GM18868 (cell line): ENCODE data around the gene CDH19.

ENCODE experiments used
- ATAC-seq: cut with Tn5 transposase; IDR thresholded peaks from one replicate; pipeline ENCODE4 v1.9.1; 2021; ENCODE audit warnings: mild to moderate bottlenecking, moderate library complexity; ENCODE audit not compliant: unreplicated experiment

The CDH19 gene, protein sequence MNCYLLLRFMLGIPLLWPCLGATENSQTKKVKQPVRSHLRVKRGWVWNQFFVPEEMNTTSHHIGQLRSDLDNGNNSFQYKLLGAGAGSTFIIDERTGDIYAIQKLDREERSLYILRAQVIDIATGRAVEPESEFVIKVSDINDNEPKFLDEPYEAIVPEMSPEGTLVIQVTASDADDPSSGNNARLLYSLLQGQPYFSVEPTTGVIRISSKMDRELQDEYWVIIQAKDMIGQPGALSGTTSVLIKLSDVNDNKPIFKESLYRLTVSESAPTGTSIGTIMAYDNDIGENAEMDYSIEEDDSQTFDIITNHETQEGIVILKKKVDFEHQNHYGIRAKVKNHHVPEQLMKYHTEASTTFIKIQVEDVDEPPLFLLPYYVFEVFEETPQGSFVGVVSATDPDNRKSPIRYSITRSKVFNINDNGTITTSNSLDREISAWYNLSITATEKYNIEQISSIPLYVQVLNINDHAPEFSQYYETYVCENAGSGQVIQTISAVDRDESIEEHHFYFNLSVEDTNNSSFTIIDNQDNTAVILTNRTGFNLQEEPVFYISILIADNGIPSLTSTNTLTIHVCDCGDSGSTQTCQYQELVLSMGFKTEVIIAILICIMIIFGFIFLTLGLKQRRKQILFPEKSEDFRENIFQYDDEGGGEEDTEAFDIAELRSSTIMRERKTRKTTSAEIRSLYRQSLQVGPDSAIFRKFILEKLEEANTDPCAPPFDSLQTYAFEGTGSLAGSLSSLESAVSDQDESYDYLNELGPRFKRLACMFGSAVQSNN

DNA sequence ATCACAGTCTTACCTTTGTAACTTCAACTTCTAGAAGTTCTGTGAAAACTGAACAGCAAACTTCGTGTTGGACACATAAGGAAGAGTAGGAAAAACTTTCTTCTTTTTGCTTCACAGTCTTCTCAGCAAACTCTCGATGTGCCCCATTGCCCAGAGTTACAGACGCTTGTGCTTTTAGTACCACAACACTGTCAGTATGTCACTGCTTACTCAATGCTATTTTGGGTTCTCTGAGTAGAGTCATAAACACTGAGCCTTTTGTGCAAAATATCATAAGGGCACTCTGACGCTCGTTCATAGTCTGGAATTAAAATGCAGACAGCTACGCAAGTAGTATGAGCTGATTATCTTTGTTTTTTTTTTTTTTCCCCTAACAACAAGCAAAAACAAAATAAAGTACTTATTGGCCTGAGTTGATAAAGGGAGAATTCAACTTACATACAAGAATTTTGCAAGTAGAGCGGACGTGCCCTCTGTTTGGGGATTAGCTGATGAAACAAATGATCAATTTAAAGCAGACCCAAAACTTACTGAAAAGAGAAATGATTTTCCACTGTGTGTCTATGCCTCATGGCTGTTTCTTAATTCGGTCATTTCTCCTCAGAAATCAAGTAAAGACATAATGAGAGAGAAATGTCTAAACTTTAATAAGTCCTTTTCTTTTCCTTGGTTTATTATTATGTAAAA, at the start of gene CDH19:
TSS of gene CDH19 (minus strand) at position 150 of the 687 bp plus-strand sequence. CDS start 31,886 bp downstream, outside the sequence.
- ATAC-seq: no peak

DNA sequence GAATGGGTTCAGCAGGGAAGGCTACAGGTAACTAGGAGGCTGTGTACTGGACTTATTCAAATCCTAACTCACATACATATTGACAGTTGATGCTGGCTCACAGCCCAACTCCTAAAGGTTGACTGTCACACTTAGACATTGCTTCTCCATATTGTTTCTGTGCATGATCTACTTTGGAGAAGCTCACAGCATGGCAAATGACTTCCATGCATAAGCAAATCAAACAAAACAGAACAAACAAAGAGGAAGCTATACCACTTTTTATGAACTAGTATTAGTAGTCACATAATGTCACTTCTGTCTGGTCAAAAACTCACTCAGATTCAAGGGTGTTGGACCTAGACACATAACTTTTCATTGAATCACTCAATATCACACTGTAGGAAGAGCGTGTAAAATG, 43.8 kb upstream of the CDH19 start:
- ATAC-seq: no peak

DNA sequence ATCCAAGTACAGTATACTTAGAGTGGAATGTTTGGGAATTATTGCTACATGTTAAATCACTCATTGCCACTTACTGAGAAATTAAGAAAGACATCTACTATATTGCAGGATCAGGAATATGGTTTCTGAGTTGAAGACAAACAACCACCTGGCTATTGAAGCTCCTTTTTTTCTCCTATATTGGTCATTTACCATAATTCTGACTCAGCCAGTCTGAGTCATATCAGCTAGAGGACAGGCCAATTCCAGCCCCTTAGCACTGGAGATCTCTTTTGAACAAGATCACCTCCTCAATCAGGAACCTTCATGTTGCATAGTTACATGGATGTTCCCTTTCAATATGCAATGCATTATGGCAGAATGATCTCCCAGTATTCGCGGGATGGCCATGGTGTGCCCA, 42.7 kb upstream of the CDH19 start:
- ATAC-seq: no peak

DNA sequence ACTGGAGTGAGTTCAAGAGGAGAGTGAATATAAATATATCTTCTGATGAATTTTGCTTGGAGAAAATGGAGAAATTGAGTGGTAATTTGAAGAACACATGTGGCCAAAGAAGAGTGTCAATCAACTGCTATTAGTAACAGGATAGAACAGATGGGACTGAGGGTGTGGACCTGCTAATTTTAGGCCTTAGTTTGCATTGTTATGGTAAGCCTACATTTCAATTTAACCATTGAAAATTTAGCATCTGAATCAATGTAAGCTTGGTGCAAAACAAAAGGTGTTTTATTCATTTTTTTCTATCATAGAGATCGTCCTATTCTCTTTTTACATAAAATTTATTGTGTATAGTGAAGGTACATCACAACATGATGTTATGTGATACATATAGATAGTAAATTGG, 42.1 kb upstream of the CDH19 start:
- no peak for ATAC-seq

DNA sequence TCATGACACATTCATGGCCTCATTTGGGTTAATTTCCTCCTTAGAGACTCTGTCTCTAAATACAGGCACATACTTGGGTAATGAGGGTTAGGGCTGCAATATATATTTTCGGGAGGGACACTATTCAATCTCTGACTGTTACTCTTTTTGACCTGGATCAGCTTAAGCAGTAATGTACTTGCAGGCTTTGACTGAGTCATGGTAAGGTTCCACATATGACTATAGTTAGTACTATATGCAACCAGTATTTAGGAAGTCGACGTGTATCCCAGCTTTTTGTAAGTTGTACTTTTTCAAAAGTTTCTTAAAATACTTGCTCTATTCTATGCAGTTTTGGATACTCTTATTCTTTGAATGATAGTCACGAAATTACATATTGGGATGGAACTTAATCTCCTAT, 37.2 kb upstream of the CDH19 start:
- ATAC-seq: no peak

DNA sequence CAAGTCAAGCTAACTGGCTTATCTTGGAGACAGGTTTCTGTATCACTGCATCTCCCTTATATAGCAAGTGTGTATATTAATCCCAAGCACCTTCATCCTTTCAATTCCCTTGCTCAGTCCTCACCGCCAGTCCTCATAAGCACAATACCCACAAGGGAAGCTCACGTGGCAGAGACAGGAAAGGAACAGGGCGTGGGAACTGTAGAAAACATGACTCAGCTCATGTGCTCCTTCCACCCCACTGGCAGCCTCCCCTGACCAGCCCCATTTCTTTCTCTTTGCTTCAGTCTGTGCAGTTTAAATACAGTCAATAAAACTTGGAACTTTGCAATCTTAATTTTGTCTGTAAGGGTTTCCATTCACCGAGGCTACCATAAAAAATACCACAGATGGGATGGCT, 36.5 kb upstream of the CDH19 start:
- no peak for ATAC-seq

DNA sequence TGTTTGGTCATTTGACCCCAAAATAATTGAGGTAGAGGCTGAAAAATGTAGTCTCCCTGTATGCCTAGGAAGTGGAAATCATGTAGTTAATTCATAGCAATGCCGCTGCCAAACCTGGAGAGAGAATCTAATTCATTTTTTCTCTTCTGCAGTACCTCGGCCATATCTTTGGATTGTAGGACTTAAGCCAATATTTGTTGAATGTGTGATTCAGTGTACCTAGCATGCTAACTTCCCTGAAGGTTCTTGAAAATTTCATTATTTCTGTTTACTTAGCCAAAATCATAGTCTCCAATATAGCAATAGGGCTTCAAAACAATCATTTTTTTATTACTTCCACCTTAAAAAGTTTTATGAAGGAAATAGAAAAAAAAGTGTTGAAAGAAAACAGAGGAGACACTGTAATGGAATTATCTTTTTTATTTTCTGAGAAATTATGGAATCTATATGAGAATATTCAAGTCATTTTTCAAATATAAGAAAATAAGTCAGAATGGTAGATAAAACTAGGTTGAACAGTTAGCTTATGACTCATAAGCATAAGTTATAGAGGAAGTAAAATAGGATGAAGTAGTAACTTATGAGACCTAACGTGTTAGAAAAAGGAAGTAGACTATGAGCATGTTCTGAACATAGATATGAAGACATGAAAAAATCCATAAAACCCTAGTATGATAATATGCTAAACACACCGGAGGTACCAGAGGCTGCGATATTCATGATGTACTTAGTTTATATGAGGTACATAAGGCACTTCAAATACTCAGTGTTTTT, 35.2 kb upstream of the CDH19 start:
- ATAC-seq: no peak

DNA sequence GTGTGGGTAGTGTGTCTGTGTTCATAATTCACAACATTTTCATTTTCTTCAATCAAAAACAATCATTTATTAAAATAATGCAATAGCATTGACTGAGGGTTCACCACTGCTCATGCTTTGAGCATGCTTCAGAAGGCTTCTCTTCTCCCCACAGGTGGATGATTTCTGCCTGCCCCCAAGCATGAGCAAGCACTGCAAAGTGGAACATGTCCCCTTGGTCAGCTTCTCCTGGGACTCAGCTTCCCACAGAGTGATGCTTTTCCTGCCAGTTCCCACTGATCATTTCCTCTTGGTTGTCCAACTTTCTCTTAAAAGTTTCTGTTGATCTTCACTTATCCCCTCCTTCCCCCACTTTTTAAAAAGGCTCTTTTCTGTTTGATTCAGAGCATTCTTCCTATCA, 31.5 kb upstream of the CDH19 start:
- no peak for ATAC-seq

DNA sequence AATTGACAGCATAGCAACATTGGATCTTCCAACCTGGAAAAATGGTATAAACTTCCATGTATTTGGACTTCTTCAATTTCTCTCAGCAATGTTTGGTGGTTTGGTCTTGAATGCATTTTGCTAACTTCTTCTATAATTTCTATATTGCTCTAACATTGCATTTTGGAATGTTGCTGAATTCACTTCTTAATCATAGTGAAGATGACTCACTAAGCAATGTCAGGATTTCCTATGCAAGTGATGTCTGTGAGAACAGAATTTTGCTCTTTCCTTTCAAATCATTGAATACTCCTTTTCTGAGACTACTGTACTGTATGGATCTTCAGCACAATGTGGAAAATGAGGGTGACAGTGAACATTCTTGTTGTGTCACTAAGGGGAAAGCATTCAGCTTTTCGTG, 28.9 kb upstream of the CDH19 start:
- ATAC-seq: no peak

DNA sequence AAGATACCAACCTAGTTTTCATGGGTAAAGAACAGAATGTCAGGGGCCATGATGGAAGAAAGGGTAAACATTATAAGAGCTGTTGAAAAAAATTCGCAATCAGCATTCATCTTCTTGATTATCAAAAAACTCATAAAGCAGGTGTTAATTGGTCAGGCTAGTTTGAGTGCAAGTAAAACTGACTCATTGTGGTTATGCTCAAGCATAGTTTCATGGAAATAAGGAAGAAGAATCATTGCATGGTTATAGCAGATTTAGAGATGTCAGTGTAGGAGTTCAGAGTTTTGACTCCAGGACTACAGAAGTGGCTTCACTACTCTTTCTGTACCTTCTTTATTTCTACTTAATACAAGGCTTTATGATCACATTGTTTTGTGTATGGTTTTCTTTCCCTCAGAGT, 26.9 kb upstream of the CDH19 start:
- no peak for ATAC-seq

DNA sequence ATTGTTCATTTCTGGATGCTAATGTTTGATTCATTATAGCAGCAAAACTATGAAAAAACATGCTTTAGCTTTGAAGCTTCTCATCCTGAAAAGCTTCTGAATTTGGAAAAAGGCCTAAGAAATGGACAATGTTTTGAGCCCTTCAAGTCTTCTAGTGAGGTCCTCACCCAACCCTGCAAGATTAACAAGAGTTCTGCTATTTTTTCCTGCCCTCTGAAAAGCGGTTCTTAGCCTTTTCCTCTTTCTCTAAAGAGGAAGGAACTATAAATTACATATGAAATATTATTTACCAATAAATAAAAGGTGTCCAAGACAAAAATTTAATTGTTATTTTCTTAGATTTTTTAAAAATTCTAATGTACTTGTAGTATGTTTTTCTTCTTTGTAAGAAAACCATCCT, 19.9 kb upstream of the CDH19 start:
- no peak for ATAC-seq

DNA sequence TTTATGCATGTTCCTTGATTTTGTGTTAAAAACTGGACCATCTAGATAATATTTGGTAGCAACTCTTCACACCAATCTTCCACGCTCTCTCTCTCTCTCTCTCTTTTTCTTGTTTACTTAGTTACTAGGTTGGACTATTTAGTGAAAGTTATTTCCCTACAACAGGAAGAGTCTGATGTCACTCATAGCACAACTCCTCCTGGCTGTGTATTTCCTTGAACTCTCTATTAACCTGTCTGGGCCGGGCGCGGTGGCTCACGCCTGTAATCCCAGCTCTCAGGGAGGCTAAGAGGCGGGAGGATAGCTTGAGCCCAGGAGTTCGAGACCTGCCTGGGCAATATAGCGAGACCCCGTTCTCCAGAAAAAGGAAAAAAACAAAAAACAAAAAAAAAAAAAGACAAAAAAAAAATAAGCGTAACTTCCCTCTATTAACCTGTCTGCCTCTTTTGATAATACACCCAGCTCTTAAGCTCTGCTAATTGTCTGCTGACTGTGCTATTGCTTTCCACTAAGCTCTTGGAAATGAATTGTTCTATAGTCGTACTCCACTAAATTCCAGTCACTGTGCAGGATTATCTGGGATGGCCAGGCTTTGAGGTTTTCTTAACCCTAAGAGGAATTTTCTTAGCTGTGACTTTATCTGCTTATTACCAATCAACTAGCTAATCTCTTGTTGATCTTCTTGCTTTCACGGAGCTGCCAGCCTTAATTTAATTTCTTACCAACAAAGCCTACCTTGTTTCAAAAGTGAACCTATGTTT, 18.1 kb upstream of the CDH19 start:
- ATAC-seq: no peak

DNA sequence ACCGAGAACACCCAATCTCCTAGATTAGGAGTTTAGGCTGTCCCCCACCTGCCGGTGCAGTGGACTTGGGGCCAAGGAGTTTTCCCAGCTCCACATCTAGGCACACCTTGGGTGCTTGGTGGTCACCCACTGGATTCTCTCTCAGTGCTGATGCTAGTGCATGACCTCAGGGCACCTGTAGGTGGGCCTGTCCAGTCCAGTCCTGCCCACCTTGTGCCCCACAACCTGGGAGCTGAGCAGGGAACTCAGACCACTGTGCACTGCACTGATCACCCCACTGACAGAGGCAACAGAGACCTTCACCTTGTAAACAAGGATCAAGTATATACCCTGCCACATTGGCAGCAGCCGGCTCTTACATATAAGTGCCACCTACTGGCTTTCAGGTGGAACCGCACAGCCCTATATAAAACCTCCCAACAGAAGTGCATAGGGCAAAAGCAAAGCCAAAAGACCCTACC, 12.7 kb upstream of the CDH19 start:
- peak; percentile 91 for ATAC-seq

DNA sequence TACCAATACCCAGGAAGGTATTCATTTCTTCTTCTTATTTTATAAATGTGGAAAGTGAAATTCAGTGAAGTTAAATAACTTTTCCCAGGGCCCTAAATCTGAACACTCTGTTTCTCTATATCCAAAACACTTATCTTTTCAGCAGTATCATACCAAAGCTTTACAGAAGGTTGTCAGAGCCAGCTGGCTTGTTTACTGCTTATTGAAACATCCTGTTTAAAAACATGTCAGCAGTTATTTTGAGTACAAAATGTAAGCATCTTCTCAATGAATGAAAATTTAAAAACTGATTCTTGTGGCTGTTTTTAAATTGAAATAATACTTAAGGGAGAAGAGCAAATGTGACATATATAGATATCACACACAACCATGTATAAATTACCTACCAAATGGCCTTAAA, 11.3 kb upstream of the CDH19 start:
- ATAC-seq: no peak

DNA sequence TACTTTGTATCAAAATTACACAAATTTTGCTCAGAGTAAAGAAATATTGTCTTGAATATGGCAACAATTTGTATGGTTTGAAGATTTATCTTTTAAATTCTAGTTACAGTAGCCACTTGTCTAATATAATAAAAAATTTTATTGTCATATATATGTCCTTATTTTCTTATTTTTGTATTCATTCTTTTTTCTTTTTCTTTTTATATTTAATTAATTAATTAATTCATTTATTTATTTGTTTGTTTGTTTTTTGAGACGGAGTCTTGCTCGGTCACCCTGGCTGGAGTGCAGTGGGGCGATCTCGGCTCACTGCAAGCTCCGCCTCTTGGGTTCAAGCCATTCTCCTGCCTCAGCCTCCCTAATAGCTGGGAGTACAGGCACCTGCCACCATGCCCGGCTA, 3.7 kb upstream of the CDH19 start:
- ATAC-seq: no peak

DNA sequence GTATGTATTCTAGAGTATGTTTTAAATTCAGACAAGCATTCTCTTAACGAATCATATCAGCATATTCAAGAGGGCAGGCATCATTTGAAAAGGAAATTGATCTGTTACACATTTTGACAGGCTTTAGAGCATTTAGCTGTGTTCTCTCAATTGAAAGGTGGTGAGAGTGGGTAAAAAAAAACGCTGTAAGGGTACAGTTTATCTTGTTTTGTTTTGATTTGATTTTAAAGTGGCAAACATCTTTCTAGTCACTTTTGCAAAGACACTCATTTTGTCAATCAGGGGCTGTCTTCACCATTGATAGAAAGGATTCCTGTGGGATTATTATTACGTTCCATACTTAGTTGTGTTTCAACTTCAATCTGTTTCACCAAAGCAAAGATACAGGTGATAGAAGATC, 2.2 kb downstream of the CDH19 start:
- no peak for ATAC-seq

DNA sequence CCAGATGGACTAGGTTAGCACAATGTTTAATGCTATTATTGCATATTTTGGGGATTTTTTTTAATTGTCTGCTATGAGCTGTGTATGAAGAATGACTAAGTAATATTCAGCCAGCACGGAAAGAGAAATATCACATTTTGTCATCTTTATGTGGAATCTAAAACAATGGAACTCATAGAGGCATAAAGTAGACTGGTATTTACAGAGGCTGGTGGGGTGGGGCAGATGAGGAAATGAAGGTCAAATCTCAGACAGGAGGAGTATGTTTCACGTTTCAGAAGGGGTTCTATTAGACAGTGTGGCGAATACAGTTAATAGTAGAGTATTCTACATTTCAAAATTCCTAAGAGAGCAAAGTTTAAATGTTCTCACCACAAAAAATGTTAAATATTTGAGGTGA, 4.7 kb downstream of the CDH19 start:
- no peak for ATAC-seq

DNA sequence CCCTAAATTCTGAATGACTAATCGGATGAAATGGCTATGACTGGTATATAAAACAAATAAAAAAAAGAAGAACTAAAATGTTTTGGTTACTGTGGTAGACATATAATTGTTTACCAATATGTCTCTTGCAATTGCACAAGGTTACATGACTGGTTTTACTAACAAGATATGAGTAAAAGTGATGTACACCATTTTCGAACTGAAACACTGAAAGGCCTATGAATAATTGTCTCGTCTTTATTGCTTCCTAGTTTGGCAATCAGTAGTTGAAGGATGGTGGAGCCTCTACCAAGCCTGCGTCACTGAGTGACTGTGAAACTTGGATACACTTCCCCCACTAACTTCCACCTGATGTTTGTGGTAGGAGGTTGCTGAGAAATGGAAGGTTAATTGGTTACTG, 16.5 kb downstream of the CDH19 start:
- no peak for ATAC-seq

DNA sequence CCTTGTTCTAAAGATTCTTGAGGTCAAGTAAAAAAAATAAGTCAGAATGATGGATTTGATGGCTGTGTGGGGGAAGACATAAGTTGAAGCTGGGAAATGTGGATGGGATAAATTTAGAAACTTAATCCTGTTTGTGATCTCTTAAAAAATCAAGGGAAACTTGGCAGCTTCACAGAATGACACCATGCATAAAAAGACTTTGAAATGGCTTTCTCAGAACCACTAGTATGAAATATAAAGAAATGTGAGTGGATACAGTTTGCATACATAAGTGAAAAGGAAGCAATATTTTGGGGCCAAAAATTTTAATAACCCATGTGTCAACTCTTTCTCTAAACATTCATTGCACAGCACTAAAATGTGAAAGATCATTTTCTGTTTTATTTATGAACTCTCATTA, 21.7 kb downstream of the CDH19 start:
- ATAC-seq: no peak

DNA sequence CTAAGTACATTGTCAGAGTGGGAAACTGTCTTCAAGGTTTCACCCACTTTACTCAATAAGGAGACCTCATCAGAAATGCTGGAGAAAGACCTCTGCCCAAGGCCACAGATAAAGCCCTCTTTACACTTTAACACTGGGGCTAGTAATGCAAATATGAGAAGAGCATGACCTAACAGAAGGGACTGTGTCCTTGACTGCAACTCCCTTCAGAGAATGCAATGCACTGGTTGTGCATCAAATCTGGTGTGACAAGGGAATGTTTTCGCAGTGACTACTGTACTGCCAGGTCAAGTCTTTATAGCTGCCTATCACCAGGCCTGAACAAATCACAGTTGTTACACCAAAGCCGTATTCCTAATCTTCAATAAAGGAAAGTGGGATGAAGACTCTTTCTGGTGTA, 28.6 kb downstream of the CDH19 start:
- ATAC-seq: no peak
